IMR-90 (cell line): ENCODE results near the gene MFN2. TPM values are rescaled to one million over a fixed set of nuclear protein-coding genes. Genes with fewer than 3 reads are reported as not detected.

Experiments
- ATAC-seq: fragments of 200-7000 bp; cut with Tn5 transposase; 2 replicates; pipeline ENCODE4 v1.9.1; 2020; ENCODE audit warnings: low read depth, mild to moderate bottlenecking, moderate library complexity
- BruUV-seq: library from RNA; stranded (reverse); fragments of 400-500 nt; replicated peaks from 2 replicates; lab custom pipeline; 2021; lab: Mats Ljungman, UMichigan
- CTCF ChIA-PET: fragments of 300-600 bp; formaldehyde crosslinking; extraction: SDS; loops from one replicate; lab custom pipeline; 2021; ENCODE audit warnings: antibody characterized with exemption; lab: Yijun Ruan, JAX
- POLR2A ChIA-PET: fragments of 300-600 bp; sonication (Branson Sonifier 250); formaldehyde crosslinking; loops from one replicate; lab custom pipeline; 2022; ENCODE audit warnings: antibody characterized with exemption; ENCODE audit not compliant: unreplicated experiment; lab: Charles Lee
- DNase-seq: peaks from one replicate; pipeline ENCODE4 v3.0.0; 2013
- H2AFZ ChIP-seq: replicated peaks from 2 replicates; pipeline ENCODE3; 2013; ENCODE audit warnings: low read length, mild to moderate bottlenecking; ENCODE audit not compliant: poor library complexity
- H2AK5ac ChIP-seq: 2 replicates; pipeline ENCODE4 v1.6.1; 2013; ENCODE audit warnings: low read depth, low read length, inconsistent platforms
- H2AK9ac ChIP-seq: replicated peaks from 2 replicates; pipeline ENCODE3; 2013; ENCODE audit warnings: mild to moderate bottlenecking, low read depth, low read length, moderate library complexity; ENCODE audit not compliant: poor library complexity
- H2BK120ac ChIP-seq: 2 replicates; pipeline ENCODE4 v1.6.1; 2013; ENCODE audit warnings: low read depth, low read length, inconsistent platforms
- H2BK15ac ChIP-seq: 3 replicates; pipeline ENCODE4 v1.6.1; 2013; ENCODE audit warnings: low read depth, low read length, inconsistent platforms
- H2BK20ac ChIP-seq: 2 replicates; pipeline ENCODE4 v1.6.1; 2013; ENCODE audit warnings: low read depth, mild to moderate bottlenecking, inconsistent platforms, low read length, moderate library complexity
- H2BK5ac ChIP-seq: 2 replicates; pipeline ENCODE4 v1.6.1; 2013; ENCODE audit warnings: mild to moderate bottlenecking, low read depth, low read length, inconsistent platforms; ENCODE audit not compliant: poor library complexity, severe bottlenecking
- H3K14ac ChIP-seq: replicated peaks from 2 replicates; pipeline ENCODE4 v1.6.1; 2013; ENCODE audit warnings: low read depth, low read length, inconsistent platforms
- H3K18ac ChIP-seq: 2 replicates; pipeline ENCODE4 v1.6.1; 2013; ENCODE audit warnings: low read depth, low read length, control low read depth
- H3K23ac ChIP-seq: 2 replicates; pipeline ENCODE4 v1.6.1; 2013; ENCODE audit warnings: low read depth, low read length, inconsistent platforms
- H3K27ac ChIP-seq: 2 replicates; pipeline ENCODE4 v1.5.1; 2013; ENCODE audit warnings: mild to moderate bottlenecking, control low read depth, low read length; ENCODE audit not compliant: insufficient read depth
- H3K27me3 ChIP-seq: 2 replicates; pipeline ENCODE4 v1.6.1; 2013; ENCODE audit warnings: low read length; ENCODE audit not compliant: control insufficient read depth, insufficient read depth
- H3K36me3 ChIP-seq: 2 replicates; pipeline ENCODE4 v1.6.1; 2013; ENCODE audit warnings: low read length, mixed read lengths; ENCODE audit not compliant: control insufficient read depth, insufficient read depth
- H3K4ac ChIP-seq: 2 replicates; pipeline ENCODE4 v1.6.1; 2013; ENCODE audit warnings: low read depth, low read length, inconsistent platforms
- H3K4me1 ChIP-seq: 2 replicates; pipeline ENCODE4 v1.6.1; 2013; ENCODE audit warnings: low read length, mixed read lengths; ENCODE audit not compliant: control insufficient read depth, insufficient read depth
- H3K4me2 ChIP-seq: 2 replicates; pipeline ENCODE4 v1.6.1; 2013; ENCODE audit warnings: low read depth, mild to moderate bottlenecking, control low read depth, low read length, moderate library complexity
- H3K4me3 ChIP-seq: 2 replicates; pipeline ENCODE4 v1.5.1; 2013; ENCODE audit warnings: low read depth, mild to moderate bottlenecking, control low read depth, low read length, moderate library complexity; ENCODE audit not compliant: insufficient read depth
- H3K56ac ChIP-seq: 2 replicates; pipeline ENCODE4 v1.6.1; 2013; ENCODE audit warnings: low read length, inconsistent platforms; ENCODE audit not compliant: insufficient read depth; ENCODE audit errors: extremely low read depth
- H3K79me1 ChIP-seq, 2 experiments: 2 replicates each; pipeline ENCODE4 v1.6.1; 2013; ENCODE audit warnings: low read length in 2 of 2, inconsistent platforms in 1 of 2, low read depth in 1 of 2
- H3K9ac ChIP-seq: 2 replicates; pipeline ENCODE4 v1.6.1; 2013; ENCODE audit warnings: low read depth, low read length, control low read depth
- H3K9me1 ChIP-seq: 2 replicates; pipeline ENCODE4 v1.6.1; 2013; ENCODE audit warnings: low read length, inconsistent platforms; ENCODE audit not compliant: insufficient read depth
- H3K9me3 ChIP-seq: 2 replicates; pipeline ENCODE4 v1.6.1; 2013; ENCODE audit warnings: low read length; ENCODE audit not compliant: control insufficient read depth, insufficient read depth
- H4K20me1 ChIP-seq: 2 replicates; pipeline ENCODE4 v1.6.1; 2013; ENCODE audit warnings: low read length, inconsistent platforms; ENCODE audit not compliant: insufficient read depth
- H4K5ac ChIP-seq: 2 replicates; pipeline ENCODE4 v1.6.1; 2013; ENCODE audit warnings: mild to moderate bottlenecking, low read depth, low read length, control low read depth
- H4K8ac ChIP-seq, 2 experiments: 2 replicates each; pipeline ENCODE4 v1.6.1; 2013; ENCODE audit warnings: low read depth in 2 of 2, low read length in 2 of 2, control low read depth in 1 of 2, inconsistent platforms in 1 of 2
- H4K91ac ChIP-seq: 2 replicates; pipeline ENCODE4 v1.6.1; 2013; ENCODE audit warnings: low read depth, low read length, inconsistent platforms; ENCODE audit not compliant: insufficient read depth
- BHLHE40 ChIP-seq: fragments of 150-350 bp; IDR thresholded peaks from 2 replicates; pipeline ENCODE4 v1.6.1; 2016; ENCODE audit warnings: mild to moderate bottlenecking, low read depth, low read length
- CEBPB ChIP-seq: IDR thresholded peaks from 2 replicates; pipeline ENCODE4 v1.6.1; 2012; ENCODE audit warnings: low read depth, low read length, improper control_type of control experiment
- MAFK ChIP-seq: IDR thresholded peaks from 2 replicates; pipeline ENCODE4 v1.6.1; 2012; ENCODE audit warnings: low read depth, low read length, improper control_type of control experiment
- MAZ ChIP-seq: IDR thresholded peaks from 2 replicates; pipeline ENCODE4 v1.6.1; 2012; ENCODE audit warnings: low read depth, mild to moderate bottlenecking, low read length, improper control_type of control experiment, moderate library complexity, borderline replicate concordance
- MXI1 ChIP-seq: IDR thresholded peaks from 2 replicates; pipeline ENCODE4 v1.6.1; 2012; ENCODE audit warnings: low read depth, mild to moderate bottlenecking, low read length, moderate library complexity, borderline replicate concordance
- POLR2A ChIP-seq: IDR thresholded peaks from 2 replicates; pipeline ENCODE4 v1.6.1; 2012; ENCODE audit warnings: mild to moderate bottlenecking, low read depth, low read length
- RAD21 ChIP-seq: IDR thresholded peaks from 2 replicates; pipeline ENCODE4 v1.6.1; 2012; ENCODE audit warnings: low read length, improper control_type of control experiment
- RFX5 ChIP-seq: IDR thresholded peaks from 2 replicates; pipeline ENCODE4 v1.8.0; 2012; ENCODE audit warnings: low read depth, mild to moderate bottlenecking, low read length, moderate library complexity
- USF2 ChIP-seq: fragments of 150-350 bp; IDR thresholded peaks from 2 replicates; pipeline ENCODE4 v1.6.1; 2017; ENCODE audit warnings: mild to moderate bottlenecking, antibody characterized with exemption, low read length, low read depth
- WGBS, 2 experiments: methylation state at CpG; one replicate each; pipeline versions ENCODE4 v1.1.5 to v1.1.7; 2013; ENCODE audit warnings: missing lambda C conversion rate in 2 of 2; ENCODE audit not compliant: insufficient read length in 1 of 2; ENCODE audit errors: extremely low coverage in 2 of 2; 5-methylcytosine and 5-hydroxymethylcytosine counted together
- dilution Hi-C: fragments of 300-500 bp; cut with HindIII; formaldehyde crosslinking; loops from one replicate; pipeline ENCODE4 v1.14.3; 2018; ENCODE audit warnings: low sequenced_read_pairs; ENCODE audit not compliant: unreplicated experiment
- in situ Hi-C: fragments of 300-500 bp; cut with MboI; formaldehyde crosslinking; loops from 3 replicates; pipeline ENCODE4 v1.14.3; 2019; ENCODE audit warnings: low sequenced_read_pairs, inconsistent platforms, mixed read lengths
- intact Hi-C: fragments of 100-400 bp; cut with micrococcal nuclease; formaldehyde crosslinking; loops from 2 replicates; pipeline ENCODE4 v1.10.0; 2022
- polyA plus RNA-seq, 3 experiments: library from polyadenylated mRNA; depleted of rRNA; stranded (reverse); fragments of >200 nt; gene quantifications; 2 replicates each; pipeline ENCODE4 v1.2.3, GENCODE V29; 2012; ENCODE audit warnings: low replicate concordance in 1 of 3
- total RNA-seq: library from RNA; depleted of rRNA; stranded (reverse); fragments of >200 nt; gene quantifications from 2 replicates; pipeline ENCODE4 v1.2.3, GENCODE V29; 2012

MFN2 gene
- total and polyA plus RNA-seq, 2 of the 4 experiments (the other 2 are of a cell fraction), result 52.8 to 84.2 TPM

GRCh38 chr1:12048372-12048771 is 68.1 kb downstream of the MFN2 start:
- H3K9me1 ChIP-seq, result peaks cover 5% of the 10 kb centered on the region; the same call in 1 of the 2 replicates
- H2AFZ ChIP-seq, result no peak overlapping the region
- no peak for ATAC-seq
- H3K23ac ChIP-seq, result no peak overlapping the region
- H3K4ac ChIP-seq, result no peak overlapping the region
- H4K91ac ChIP-seq, result no peak overlapping the region
- H2BK5ac ChIP-seq, result no peak overlapping the region
- H3K14ac ChIP-seq, result no peak overlapping the region
- peaks cover 5% of the 10 kb centered on the region; the same call in 1 of the 2 replicates for H3K4me1 ChIP-seq
- H3K9ac ChIP-seq, result no peak overlapping the region
- H4K8ac ChIP-seq, result no peak overlapping the region
- no peak overlapping the region for H3K56ac ChIP-seq
- dilution Hi-C loops, result no loop called here
- intact Hi-C loops, result no loop called here
- H3K27me3 ChIP-seq, result peaks cover 24% of the 10 kb centered on the region
- H4K5ac ChIP-seq, result no peak overlapping the region
- no peak for TF ChIP-seq POLR2A
- no peak for TF ChIP-seq MAZ
- no peak for TF ChIP-seq USF2
- TF ChIP-seq RAD21, result no peak
- no peak for TF ChIP-seq MXI1
- TF ChIP-seq BHLHE40, result no peak
- no peak for TF ChIP-seq RFX5
- TF ChIP-seq CEBPB, result no peak
- TF ChIP-seq MAFK, result no peak
- H2AK9ac ChIP-seq, result no peak overlapping the region
- in situ Hi-C loops, result no loop called here
- no CpG with 5 or more reads among the region's 2 CpGs for WGBS, 2 experiments
- no TSS peak for BruUV-seq
- DNase-seq, result no peak
- no peaks in the 10 kb centered on the region for H4K20me1 ChIP-seq
- H3K36me3 ChIP-seq, result no peaks in the 10 kb centered on the region
- no peaks in the 10 kb centered on the region for H3K79me1 ChIP-seq
- no peak overlapping the region for H3K4me2 ChIP-seq
- H2AK5ac ChIP-seq, result no peak overlapping the region
- H2BK20ac ChIP-seq, result no peak overlapping the region
- CTCF ChIA-PET, result interaction anchor here (1.1 kb wide), 1 partner anchor 25 kb away, joined by 4 read pairs; no protein-coding TSS in a partner anchor
- no peak overlapping the region for H3K18ac ChIP-seq
- POLR2A ChIA-PET, result no interaction called here
- no peak overlapping the region for H2BK15ac ChIP-seq
- H3K27ac ChIP-seq, result no peak overlapping the region
- H3K9me3 ChIP-seq, result no peaks in the 10 kb centered on the region
- H2BK120ac ChIP-seq, result no peak overlapping the region
- H3K4me3 ChIP-seq, result no peak overlapping the region
